CD4-positive, alpha-beta T cell treated with Interferon gamma for 1 hour (primary cell): ENCODE results near the gene ZSCAN31.
"Not testable (repeated sequence)": the region's sequence is repeated elsewhere in the genome, so short reads cannot be mapped to it uniquely, and the experiment has no call there.

Experiments
- DNase-seq: peaks from one replicate; pipeline ENCODE4 v3.0.0-alpha.2; 2020

Gene ZSCAN31

DNA sequence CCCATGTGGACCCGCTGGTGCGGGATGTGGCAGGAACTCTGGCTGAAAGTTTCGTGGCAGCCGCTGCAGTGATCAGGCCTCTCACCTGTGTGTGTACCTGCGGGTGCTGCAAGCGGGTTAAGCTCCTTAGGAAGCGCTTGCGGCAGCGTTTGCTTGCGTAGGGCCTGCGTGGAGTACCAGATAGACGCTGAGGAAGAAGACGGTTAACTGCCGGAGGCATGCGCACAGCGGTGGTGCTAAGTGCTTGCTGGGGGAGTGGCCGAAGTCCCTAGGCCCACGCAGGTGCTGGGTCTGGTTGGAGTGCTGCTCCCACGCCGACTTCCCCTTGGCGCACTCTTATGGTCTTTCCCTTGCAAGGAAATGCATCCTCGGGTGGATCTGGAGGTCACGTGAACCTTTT, 23.0 kb downstream of the ZSCAN31 start:
- DNase-seq, result no peak

- no peak for DNase-seq
These were observed 24.7 kb downstream of the ZSCAN31 start for GRCh38 chr6:28311139-28311823.

DNA sequence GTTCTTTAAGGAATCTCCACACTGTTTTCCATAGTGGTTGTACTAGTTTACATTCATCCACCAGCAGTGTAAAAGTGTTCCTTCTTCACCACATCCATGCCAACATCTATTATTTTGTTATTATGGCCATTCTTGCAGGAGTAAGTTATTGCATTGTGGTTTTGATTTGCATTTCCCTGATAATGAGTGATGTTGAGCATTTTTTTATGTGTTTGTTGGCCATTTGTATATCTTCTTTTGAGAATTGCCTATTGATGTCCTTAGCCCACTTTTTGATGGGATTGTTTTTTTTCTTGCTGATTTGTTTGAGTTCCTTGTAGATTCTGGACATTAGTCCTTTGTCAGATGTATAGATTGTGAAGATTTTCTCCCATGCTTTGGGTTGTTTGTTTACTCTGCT, 29.6 kb downstream of the ZSCAN31 start:
- not testable (repeated sequence) for DNase-seq

GRCh38 chr6:28303570-28303969, 32.4 kb downstream of the ZSCAN31 start:
- no peak for DNase-seq

DNA sequence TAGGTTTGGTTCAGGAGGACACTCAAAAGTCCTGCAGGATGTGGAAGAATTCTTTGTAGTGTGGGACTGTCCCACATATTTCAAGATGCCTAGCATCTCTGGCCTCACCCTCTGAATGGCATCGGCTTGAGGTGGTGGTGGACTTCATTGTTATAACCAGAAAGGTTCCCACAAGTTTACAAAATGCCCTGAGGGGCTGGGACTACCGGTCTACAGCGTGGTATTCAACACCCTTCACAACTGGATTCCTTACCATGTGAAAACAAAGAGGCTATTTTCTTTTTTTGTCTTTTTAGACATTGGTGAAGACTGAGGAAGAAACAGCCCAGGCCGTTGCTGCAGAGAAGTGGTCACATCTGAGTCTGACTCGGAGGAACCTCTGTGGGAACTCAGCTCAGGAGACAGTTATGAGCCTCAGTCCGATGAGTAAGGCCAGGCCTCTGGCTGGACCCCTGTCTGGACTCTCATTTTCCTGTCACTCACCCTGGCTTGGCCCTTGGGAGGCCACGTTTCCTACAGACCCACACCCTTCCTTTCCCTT, 39.4 kb downstream of the ZSCAN31 start:
- DNase-seq, result no peak

GRCh38 chr6:28295326-28295725, 40.6 kb downstream of the ZSCAN31 start:
- DNase-seq, result no peak

GRCh38 chr6:28291573-28291972, 44.4 kb downstream of the ZSCAN31 start:
- DNase-seq, result no peak

DNA sequence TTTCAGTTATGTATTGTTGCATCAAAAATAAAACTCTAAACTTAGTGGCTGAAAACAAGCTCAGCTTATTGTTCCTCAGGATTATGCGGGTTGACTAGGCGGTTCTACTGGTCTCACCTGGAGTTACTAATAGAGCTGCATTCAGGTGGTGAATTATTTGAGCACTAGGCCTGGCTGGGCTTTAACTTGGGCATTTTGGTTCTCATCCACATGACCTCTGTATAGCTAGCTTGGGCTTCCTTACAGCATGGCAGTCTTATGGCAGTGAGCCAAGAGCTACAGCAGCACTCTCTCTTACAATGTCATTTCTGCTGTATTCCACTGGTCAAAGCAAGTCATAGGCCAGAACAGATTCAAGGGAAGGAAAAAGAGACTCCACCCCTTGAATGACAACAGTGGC, 53.0 kb downstream of the ZSCAN31 start:
- DNase-seq, result no peak

DNA sequence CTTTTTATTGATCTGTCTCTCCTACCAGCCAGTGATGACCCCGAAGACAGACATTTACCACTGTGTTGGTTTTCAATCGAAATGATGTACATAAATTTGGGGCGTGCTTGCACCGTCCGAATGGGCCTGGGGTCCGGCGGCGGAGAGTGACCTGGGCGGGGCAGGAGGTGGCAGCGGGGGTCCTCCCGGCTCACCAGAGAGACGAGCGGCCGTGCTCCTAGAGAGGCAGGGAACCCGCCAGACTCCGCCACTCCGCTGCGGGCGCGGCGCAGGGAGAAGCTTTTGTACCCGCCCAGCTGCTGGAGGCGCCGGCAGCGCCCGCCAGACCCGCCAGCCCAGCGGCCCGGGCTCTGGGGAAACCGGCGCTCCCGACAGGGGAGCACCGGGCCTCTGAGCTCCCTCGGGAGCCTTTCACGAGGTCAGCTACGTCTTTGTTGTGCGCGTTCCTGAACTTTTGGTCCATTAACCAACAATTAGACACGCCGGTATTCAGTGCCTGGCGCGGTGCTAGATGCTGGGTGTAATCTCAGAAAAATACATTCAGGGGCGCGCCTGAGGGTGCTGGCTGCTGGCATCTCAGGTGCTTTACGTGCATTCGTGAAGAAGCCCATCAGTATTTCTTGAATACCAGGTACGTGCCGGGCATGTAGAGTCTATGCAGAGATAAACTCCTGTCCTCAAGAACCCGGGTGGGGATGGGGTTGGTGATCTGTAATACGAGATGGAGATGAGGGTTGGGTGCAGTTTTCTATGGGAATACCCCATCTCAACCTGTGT, 54.5 kb downstream of the ZSCAN31 start, which contains the start of gene PGBD1:
Gene PGBD1, plus strand, starts transcription at position 285 of the 777 bp plus-strand sequence. CDS start 2,242 bp downstream, outside the sequence.
- peak; percentile 31 for DNase-seq

GRCh38 chr6:28280595-28281287, 55.2 kb downstream of the ZSCAN31 start:
- no peak for DNase-seq

DNA sequence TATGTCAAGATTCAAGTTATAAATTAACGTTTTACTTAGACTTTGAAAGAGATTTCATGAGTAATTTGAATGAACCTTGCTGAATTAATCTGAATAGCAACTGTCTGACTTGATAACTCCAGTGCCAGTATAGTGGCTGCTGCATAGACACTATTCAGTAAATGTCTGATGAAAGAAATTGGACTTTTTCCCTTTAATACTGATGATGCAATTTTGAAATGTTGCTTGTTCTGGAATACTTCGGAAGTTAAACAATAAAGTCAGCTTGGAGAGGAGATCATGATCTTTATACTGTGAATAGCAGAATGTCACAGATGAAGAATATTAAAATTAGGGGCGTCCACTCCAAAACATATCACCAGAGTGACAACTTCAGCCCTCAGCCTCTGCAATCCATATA, 58.2 kb downstream of the ZSCAN31 start:
- DNase-seq, result no peak

DNA sequence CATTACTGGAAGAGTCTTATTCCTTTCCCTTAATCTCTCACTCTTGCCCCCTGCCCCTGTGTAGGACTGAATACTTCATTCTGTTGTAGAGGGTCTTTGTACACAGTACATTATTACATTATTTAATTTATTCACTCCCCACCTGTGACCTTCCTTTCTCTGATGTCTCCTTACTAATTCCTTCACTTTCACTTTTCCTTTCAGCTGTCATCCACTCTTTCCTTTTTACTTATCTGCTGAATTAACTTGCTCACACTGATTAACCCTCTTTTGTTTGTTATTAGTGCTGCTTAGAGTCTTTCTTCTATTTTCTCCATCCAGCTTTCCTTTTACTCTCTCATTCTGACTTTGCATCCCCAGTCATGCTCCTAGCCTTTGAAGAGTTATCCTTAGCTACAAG, 61.1 kb downstream of the ZSCAN31 start:
- no peak for DNase-seq
